HG03565 (cell line): ENCODE data around the gene TOP1.
"Not testable (repeated sequence)": the region's sequence is repeated elsewhere in the genome, so short reads cannot be mapped to it uniquely, and the experiment has no call there.

Experiments used
- ATAC-seq: cut with Tn5 transposase; IDR thresholded peaks from one replicate; pipeline ENCODE4 v1.9.1; 2021; ENCODE audit warnings: mild to moderate bottlenecking, moderate library complexity; ENCODE audit not compliant: unreplicated experiment

TOP1 gene

DNA sequence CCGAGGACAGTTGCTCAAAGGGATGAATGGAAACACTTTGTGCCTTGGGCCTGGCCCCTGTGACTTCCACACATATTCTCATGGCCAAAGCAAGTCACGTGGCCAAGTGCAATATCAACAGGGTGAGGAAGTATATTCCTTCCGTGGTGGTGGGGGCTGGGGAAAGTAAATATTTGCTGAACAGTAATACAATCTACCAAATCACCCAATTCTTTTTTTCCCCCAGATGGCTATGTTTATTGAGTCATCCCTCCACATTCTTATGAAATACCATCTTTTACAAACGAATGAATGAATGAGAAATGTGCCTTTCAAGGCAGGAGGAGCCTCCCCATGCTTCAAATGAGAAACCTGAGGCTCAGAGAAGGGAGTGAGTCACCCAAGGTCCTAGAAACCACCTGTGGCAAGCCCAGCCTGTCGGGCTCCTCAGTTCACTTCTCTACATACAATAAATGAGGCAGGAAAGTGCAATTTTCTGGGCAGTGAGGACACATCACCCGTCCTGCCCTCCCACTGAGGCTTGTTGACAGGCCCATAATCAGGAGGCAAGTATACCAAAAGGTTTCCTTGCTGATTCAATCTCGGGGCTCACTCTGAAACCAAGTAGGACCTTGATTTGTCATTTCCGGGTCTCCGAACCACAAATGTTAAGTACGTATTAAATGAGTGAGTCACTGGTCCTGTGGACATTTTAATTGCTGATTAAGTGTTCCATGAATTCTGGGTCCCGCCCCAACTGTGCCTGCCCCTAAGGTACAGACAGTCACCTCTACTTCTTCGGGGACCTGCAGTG is 25.3 kb upstream of the TOP1 start:
- peak; percentile 55 for ATAC-seq

DNA sequence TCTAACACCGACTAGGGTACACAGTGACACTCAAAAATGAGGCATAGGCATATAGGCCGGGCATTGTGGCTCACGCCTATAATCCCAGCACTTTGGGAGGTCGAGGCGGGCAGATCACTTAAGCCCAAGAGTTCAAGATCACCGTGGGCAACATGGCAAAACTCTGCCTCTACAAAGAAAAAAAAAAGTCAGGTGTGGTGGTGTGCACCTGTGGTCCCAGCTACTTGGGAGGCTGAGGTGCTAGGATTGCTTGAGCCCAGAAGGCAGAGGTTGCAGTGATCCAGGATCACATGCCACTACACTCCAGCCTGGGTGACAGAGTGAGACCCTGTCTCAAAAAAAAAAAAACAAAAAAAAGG is 24.7 kb upstream of the TOP1 start:
- ATAC-seq, result not testable (repeated sequence)

DNA sequence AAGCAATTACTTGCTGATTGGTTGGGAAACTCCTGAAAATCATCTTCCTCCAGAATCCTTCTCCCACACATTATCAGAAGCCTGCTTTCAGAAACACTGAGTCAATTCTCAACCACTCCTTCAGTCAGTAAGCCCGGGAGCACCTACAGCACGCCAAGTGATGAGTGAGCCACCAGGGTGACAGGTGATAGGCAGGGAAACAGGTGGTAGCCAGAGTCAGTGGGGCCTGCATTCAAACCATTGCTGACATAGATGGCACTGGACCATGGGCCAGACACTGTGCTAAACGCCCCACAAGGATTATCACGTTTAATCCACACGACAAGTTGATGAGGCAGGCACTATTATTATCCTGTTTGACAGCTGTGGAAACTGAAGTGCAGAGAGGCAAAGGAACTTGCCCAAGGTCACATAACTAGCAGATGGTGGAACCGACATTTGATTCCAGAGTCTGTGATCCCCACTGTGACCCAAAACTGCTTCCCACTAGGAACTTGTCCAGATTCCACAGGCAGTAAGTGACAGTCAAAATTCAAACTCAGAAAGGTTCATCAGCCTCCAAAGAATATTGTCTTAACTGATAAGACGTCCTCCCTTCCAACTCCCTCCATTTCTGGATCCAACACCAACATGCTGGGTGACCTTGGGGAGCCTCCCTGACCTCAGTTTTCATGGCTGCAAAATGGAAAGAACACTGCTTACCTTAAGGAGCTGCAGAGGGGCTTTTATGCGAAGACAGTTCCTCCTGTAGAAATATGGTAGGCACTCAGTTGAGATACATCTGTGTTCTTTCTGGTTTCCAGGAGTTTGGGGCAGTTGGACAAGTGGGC is 23.9 kb upstream of the TOP1 start:
- ATAC-seq, result no peak

DNA sequence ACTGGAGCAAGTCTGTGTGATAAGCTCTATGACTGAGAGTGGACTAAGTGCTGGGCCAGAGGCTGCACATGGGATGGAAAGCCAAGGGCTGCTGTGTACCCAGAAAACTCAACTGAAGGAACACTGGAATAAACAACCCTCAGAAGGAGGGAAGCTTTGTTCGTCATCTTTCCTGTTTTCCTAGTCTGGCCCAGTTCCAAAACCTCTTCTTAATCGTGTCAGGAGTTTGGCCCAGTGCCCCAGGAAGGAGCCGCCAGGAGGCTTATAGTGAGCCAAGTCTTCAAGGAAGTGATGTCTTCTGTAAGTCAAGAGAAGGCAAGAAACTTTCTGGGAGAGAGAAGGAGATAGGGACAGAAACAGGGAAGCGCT is 23.3 kb upstream of the TOP1 start:
- no peak for ATAC-seq

DNA sequence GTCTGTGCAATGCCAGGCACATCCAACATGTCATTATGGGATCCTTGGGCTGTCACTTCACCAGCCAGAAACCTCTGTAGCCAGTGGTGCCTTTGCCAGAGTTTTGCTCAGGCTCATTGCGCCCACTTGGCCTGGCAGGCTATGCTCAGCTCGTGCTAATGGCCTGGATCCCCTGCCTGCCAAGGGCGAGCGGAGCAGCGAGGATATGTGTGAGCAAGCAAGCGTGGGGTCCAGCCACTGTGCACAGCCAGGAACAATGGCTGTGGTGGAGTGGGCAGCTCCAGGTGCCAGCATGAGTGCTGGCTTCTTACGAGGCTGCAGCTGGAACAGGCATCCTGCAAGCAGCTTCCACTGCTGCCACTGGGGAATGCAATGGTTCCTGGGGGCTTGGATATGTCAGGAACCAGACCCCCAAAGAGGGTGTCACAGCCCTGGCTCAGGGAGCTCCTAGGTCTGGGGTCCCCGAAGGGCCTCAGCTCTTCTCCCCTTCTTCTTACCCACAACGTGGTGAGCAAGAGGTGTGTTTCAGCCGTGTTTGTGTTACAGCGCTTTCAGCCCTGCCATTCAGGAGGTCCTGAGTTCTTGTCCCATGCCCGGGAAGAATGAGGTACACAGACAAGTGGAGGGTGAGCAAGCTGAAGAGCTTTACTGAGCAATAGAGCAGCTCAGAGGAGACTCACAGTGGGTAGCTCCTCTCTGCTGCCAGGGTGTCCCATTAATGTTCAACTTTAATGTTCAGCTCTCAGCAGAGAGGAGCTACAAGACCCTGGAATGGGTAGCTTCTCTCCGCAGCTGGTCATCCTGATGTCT is 22.3 kb upstream of the TOP1 start:
- ATAC-seq, result no peak

DNA sequence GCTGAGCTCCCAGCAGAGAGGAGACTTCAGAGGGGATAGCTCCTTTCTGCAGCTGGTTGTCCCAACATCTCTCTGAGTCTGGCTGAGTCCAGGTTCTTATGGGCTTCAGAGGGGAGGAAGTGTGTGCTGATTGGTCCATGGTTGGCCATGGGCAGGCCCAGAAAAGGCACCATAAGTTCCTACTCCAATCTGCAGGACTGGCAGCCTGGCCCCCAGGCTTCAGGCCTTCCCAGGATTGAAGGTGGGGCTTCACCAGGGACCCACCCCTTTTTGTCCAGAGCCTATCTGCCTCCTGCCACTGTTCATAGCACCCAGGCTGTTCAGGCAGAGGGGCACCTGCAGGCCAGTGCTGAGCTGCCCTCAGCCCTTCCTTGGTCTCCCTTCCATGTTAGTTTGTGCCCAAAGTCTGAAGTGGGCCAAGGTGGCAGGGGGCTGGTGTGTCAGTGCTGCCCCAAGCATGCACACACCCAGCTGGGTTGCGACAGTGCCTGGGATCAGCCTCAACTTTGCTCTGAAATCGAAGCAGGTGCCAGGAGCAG is 21.6 kb upstream of the TOP1 start:
- ATAC-seq, result no peak

DNA sequence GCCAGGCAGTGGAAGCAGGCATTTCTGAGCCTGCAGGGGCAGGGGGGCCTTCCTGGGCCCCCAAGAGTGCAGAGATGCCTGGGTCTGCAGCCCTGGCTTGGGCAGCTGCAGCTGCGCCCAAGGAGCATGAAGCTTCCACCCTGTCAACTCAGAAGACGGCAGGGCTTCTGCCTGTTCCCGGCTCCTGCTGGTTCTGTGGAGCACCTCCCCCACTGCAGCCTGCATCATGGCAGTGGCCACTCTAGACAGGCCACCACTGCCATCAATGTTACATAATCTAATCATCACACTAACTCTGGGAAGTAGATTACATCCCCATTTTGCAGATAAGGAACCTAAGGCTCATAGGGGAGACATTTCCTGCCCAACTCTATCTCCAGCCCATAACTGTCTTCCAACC is 21.1 kb upstream of the TOP1 start:
- ATAC-seq, result no peak

DNA sequence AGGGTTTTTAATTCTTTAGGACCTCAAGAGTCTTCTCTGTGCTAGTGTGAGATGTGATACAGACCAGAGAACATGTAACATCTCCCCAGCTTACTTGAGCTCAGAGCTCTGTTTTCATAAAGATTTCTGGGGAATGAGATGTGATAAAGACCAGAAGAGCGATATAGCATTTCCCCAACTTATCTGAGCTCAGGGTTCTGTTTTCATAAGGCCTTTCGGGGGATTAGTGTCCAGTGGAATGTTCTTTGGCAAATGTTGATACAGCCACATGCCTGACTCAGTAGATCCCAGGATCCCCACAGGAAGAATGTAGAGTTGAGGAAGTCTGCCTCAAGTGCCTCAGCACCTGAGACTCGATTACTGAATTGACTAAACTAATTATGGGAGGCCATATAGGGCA is 18.7 kb upstream of the TOP1 start:
- no peak for ATAC-seq

DNA sequence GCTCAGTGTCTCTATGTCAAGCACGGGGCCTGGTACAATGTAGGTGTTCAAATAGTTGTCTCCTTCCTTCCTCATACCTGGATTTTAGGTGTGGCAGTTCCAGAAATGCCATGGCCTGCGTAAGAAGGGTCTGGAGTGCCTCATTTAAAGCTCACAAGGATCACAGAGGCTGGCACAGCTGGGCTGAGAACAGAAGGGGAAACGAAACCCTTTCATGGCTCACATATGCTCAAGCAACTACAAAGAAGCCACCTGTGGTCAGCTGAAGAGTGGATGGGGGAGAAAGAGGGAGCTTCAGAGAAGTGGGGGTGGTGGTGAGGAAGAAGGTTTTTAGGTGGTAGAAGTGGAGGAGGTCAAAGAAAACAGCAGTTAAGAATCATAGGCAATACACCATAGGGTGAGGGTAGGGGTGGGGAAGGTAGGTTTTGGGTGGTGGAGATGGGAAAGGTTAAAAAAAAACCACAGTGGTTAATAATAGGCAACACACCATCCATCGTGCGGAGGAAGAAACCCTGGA is 17.0 kb upstream of the TOP1 start:
- ATAC-seq, result peak; percentile 88

DNA sequence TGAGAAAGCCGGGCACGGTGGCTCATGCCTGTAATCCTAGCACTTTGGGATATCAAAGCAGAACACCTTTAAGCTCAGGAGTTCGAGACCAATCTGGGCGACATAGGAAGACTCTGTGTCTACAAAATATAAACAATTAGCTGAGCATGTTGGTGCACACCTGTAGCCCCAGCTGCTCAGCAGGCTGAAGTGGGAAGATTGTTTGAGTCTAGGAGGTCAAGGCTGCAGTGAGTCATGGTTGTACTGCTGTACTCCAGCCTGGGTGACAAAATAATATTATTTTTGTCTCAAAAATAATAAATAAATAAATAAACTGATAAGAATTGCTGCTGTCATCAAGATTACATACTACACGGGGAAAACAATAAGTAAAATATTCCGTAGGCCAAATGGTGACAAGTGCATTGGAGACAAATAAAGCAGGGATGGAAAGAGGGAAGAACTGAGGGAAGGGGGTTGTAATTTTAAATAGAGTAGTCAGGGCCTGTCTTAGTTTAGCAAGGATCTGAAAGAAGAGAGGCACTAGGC is 14.0 kb upstream of the TOP1 start:
- ATAC-seq, result no peak

DNA sequence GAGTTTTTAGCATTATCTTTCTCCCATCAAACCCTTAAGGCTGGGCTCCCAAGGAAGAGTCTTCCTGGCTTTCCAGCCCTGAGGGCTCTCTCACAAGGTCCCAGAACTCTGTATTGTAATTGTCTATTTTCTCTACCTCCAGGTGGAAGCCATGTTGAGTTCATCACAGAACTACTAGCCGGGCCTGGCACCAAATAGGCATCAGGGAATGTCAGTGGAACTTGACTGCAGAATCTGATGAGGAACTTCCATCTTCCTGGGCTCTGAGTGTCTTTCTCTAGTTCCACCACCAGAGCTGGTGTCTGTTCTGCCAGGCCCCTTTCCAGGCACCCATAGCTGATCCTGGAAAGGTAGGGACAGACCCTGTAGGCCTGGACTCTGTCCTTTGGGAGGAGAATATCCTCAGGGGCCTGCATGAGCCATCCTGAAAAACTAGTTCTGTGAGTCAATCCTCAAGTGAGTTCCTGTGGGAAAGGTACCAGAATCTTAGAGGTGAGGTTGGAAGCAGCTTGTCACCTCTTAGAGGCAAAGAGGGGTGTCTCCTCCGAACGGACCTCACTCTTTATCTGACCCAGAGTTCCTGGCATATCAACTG is 11.1 kb upstream of the TOP1 start:
- ATAC-seq, result no peak

DNA sequence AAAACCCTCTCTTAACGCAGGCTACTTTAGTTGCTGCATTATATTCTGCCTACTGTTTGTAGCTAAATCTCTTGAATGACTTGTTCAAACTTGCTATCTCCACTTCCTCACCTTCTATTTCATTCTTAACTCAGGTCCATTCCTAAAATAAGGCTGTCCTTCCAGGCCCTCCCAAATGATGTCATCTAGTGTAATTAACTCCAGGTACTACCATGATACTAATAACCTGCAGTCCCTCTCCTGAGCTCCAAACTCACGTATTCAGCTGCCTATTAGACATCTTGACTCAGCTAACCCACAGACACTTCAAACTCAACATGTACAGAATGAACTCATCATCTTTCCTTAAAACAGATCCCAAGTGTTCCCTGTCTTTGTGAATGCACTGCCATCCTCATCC is 10.5 kb upstream of the TOP1 start:
- no peak for ATAC-seq

DNA sequence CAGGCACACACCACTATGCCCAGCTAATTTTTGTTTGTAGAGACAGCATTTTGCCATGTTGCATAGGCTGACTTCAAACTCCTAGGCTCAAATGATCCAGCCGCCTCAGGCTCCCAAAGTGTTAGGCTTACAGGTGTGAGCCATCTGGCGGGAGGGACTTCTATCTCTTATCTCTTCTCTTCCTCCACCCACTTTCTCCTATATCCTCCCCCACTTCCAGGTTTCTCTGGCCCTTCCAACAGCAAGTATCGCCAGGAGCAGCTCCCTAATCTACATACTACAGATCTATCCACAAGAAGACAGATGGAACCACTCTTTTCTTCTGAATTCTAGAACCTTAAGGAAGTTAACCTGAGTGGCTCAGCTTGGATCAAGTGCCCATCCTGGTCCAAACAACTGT is 5.1 kb upstream of the TOP1 start:
- no peak for ATAC-seq

DNA sequence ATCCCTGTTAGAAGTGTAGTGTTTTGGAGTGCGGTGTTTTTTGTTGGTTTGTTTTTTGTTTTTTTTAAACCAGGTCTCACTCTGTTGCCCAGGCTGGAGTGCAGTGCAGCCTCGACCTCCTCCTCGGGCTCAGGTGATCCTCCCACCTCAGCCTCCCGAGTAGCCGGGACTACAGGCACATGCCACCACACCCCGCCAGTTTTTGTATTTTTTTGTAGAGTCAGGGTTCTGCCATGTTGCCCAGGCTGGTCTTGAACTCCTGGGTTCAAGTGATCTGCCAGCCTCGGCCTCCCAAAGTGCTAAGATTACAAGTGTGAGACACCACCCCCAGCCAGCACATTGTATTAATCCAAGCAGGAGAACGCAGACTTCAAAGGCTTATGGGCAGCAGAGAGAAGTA is 1.3 kb upstream of the TOP1 start:
- ATAC-seq, result no peak

DNA sequence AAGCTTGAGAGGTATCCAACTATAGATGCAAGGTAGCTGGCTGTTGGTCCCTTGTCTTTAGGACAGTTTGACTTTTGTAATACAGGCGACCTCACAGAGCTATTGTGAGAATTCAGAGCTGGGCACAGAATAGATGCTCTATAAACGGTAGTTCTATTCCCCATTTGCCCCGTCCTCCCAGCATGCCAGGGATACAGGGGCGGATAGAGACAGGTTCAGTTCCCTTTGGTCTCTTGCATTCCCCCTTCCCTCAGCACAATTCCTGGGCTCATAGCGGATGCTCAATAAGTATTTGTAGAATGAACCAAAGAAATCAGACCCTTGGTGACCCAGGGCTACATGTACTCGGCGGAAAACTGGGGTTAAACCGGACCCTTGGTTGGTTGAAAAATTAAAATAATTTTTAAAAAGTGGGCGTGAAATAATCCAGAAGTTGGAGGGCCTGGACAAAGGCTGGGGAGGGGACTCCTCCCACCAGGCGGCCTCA is 707 bp upstream of the TOP1 start:
- ATAC-seq, result no peak

DNA sequence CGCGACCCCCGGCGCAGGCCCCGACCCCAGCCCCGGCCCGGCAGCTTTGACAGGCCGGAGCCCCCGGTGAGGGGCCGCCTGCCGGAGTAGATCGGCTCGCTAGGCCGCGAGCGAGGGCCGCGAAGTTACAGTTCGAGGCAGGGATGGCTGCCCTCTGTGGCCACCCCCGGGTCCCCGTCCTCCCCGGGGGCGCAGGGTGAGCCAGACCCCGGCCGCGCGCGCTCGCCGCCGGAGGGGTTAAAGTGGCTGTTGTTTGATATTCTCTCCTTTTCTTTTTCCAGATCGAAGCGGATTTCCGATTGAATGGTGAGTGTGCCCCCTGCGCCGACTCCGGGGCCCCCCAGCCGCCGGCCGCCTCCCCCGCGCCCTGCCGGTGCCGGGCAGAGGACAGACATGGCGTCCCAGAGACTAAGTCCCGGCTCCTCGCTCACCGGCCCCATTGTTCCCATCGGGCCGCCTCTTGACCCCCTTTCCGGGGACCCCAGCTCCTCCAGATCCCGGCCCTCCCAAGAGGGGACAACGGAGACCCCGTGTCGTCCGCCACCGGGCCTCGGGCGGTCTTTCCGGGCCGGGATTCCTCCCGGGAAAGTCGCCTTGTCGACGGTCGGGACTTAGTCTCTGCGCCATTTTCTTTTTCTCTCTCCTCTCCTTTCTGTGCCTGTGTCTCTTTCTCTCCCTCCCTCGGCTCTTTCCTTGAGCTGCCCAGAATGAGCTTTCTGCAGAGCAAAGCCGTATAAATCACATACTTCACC is 704 bp downstream of the TOP1 start:
- ATAC-seq, result peak; percentile 5

DNA sequence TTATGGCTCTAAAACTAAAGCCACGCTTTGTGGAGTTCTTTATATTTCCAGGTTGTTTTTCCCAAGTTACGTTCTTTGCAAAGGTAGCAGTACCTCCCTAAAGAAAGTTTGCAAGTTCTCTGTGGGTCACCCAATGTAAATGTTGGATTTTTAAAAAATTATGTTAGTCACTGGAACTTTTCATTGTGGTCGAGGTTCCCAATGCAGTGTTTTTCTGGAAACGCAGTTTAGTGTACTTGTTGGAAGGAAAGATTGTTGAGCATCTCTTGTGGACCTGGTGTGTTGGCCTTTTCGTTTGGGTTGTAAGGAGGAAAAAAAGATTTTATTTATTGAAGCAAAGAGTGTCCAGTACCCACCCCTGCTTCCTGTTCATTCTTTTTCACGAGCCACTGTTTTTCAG is 1.4 kb downstream of the TOP1 start:
- ATAC-seq, result no peak

DNA sequence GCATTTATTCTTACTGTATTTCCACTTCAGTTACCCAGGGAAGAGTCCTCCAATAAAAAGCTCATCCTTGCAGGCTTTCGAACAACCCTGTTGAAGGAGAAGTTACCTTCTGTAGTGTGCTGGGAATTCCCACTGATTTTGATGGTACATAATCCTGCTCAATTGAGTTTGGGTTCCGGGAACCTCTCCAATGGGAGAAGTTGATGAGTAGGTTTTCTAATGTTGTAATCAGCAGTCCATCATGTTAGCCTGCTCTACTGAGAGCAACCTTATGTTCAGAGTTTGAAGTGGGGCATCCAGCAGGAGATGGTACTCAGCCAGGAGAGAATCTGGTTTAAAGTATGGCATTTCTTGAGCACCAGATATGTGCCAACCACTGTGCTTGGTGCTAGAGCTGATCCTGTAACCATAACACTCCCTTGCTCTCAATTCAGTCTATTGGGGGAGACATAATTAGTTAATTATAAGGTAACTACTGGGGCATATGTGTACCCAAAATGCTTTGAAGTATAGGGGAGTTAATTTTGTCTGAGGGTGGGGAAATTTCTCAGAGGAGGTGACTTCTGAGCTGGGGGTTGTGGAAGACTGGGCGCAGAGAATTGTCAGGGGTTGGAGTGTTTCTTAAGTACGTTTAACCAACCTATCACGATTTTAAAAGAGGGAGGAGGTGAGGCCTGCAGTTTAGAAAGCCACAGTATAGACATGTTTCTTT is 2.1 kb downstream of the TOP1 start:
- ATAC-seq, result no peak

DNA sequence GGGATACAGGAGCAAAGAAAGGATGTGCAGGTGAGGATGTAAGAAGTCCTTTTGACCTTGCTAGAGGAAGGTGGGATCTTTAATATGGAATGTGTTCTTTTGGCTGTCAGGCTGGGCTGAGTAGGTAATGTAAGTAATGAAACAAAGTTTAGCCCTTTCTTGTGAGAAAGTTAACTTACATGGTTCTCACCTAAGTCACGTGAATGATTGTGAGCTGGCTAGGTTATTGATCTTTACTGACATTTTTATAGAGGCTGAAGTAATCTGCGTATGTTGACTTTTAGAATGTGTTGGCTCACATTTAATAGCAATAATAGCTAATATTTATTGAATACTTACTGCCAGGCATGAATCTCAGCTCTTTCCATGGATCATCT is 2.6 kb downstream of the TOP1 start:
- ATAC-seq, result no peak
